ENCODE data around the gene TREML2. TPM values are rescaled to one million over a fixed set of nuclear protein-coding genes. Genes with fewer than 3 reads are reported as not detected.

TREML2 gene
- total and polyA plus RNA-seq, 9 donors: 0.08 to 0.10 TPM; not detected in 7

DNA sequence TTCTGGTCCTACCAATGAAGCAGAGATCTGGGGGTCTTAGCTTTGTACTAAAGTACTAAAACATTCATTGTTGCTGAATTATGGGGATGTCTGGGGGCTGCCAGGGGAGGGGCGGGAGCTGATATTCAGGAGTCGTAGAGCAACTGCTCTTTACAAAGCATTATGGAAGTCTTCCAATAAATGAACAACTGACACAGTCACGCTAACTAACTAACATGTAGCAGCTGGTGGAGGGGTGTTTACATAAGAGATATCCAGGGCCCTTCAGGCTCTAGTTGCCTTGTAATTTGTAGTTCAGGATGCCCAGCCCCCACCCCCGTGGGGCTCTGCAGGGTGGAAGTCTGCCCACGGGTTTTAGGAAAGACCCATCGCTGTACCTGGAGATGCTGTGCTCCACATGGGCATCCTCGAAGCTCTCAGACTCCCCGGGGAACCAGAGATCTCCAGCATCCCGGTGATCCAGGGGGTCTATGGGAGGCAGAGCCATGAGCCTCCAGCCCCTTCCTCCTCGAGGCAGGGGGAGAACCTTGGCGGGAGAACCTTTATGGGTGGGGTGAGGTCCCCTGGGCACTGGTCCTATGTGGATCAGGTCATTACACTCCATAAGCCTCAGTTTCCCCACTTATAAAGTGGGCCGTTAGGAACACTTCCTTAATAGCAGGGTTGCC, 41.4 kb downstream of the TREML2 start:
- 27 to 30% (median 28%) methylated on average over 11 to 12 of the region's 12 CpGs for WGBS, 3 donors
- DNase-seq: no peak
- Histone ChIP-seq H3K36me3 (no peaks in the 10 kb centered on the region), H3K4me1 (ENCODE audit: insufficient read depth) (no peaks in the 10 kb centered on the region), H3K9me3 (no peaks in the 10 kb centered on the region), H3K4me3 (no peak overlapping the region), H3K27me3 (no peaks in the 10 kb centered on the region), H3K27ac (no peak overlapping the region)
- TF ChIP-seq EP300 (IDR thresholded peaks at IDR 0.05) (no peak), POLR2A (IDR thresholded peaks at IDR 0.05) (no peak)
- TF ChIP-seq, protein P1, sequence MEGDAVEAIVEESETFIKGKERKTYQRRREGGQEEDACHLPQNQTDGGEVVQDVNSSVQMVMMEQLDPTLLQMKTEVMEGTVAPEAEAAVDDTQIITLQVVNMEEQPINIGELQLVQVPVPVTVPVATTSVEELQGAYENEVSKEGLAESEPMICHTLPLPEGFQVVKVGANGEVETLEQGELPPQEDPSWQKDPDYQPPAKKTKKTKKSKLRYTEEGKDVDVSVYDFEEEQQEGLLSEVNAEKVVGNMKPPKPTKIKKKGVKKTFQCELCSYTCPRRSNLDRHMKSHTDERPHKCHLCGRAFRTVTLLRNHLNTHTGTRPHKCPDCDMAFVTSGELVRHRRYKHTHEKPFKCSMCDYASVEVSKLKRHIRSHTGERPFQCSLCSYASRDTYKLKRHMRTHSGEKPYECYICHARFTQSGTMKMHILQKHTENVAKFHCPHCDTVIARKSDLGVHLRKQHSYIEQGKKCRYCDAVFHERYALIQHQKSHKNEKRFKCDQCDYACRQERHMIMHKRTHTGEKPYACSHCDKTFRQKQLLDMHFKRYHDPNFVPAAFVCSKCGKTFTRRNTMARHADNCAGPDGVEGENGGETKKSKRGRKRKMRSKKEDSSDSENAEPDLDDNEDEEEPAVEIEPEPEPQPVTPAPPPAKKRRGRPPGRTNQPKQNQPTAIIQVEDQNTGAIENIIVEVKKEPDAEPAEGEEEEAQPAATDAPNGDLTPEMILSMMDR (IDR thresholded peaks at IDR 0.05): no peak
- intact Hi-C loops (cut with DNase I): no loop called here

DNA sequence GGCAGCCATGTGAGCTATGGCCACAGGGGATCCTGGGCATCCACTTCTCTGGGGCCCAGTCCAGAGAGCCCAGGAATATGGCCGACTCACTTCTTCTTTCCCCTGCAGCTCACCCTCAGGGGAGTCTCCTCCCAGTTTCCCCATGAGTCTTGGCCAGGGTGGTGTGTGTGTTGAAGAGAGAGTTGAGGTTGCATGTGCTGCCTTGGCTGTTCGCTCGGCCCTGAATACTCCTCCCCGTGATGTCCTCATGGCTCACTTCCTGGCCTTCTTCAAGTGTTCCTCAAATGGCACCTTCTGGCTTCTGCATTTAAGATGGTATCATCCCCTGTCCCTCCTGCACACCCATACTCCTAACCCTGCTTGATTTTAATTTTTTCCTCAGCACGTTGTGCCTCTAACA, 43.6 kb downstream of the TREML2 start:
- intact Hi-C loops (cut with DNase I): no loop called here
- Histone ChIP-seq H3K4me3 (no peak overlapping the region), H3K36me3 (no peaks in the 10 kb centered on the region), H3K9me3 (no peaks in the 10 kb centered on the region), H3K4me1 (ENCODE audit: insufficient read depth) (no peaks in the 10 kb centered on the region), H3K27me3 (no peaks in the 10 kb centered on the region), H3K27ac (no peak overlapping the region)
- DNase-seq: no peak
- 85 to 89% (median 85%) methylated on average over 5 of the region's 5 CpGs for WGBS, 3 donors
- TF ChIP-seq POLR2A (IDR thresholded peaks at IDR 0.05): no peak
- TF ChIP-seq, protein P1 (IDR thresholded peaks at IDR 0.05): no peak

DNA sequence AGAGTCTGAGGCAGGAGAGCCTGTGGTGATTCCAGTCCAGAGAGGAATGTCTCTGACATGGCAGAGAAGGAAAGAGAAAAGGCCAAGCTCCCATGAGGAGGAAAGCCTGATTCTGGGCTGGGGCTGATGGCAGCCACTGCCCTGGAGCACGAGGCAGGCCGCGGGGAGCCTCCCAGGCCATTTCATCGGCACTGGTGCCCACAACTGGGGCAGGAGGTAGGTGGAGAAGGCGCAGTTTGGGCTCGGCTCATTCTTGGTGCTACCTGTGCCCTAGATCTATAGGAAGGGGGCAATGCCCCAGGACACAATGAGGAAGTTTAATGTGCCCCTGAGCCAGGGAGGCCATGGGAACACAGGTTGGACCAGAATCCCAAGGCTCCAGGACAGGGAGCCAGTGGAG, 44.2 kb downstream of the TREML2 start:
- intact Hi-C loops (cut with DNase I): no loop called here
- no peak for TF ChIP-seq EP300 (IDR thresholded peaks at IDR 0.05)
- Histone ChIP-seq H3K4me3 (no peak overlapping the region), H3K27me3 (no peaks in the 10 kb centered on the region), H3K36me3 (no peaks in the 10 kb centered on the region), H3K4me1 (ENCODE audit: insufficient read depth) (no peaks in the 10 kb centered on the region), H3K9me3 (no peaks in the 10 kb centered on the region), H3K27ac (no peak overlapping the region)
- WGBS, 3 donors: 95 to 98% (median 96%) methylated on average over 6 of the region's 6 CpGs
- DNase-seq: no peak

DNA sequence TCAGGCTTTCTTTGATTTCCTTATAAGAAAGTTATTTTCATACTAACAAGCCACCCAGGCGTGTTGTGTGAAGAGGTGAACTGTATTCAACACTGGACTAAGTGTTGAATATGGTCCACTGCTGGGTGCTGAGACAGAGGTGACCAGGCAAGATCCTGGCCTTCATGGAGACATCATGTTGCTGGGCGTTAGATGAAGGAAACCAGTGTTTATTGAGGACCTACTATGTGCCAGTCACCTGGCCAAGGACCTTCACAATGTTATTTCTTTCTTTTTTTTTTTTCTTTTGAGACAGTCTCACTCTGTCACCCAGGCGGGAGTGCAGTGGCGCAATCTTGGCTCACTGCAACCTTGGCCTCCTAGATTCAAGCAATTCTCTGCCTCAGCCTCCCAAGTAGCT, 44.9 kb downstream of the TREML2 start:
- no peaks in the 10 kb centered on the region for H3K36me3 ChIP-seq
- no peak for DNase-seq
- TF ChIP-seq, protein P1 (IDR thresholded peaks at IDR 0.05): no peak
- TF ChIP-seq EP300 (IDR thresholded peaks at IDR 0.05): no peak
- no peak for TF ChIP-seq POLR2A (IDR thresholded peaks at IDR 0.05)
- no peak overlapping the region for H3K4me3 ChIP-seq
- H3K27me3 ChIP-seq: no peaks in the 10 kb centered on the region
- H3K9me3 ChIP-seq: no peaks in the 10 kb centered on the region
- intact Hi-C loops (cut with DNase I): no loop called here
- 95 to 99% (median 96%) methylated on average over 4 of the region's 4 CpGs for WGBS, 3 donors
- H3K4me1 ChIP-seq (ENCODE audit: insufficient read depth): no peaks in the 10 kb centered on the region
- H3K27ac ChIP-seq: no peak overlapping the region

DNA sequence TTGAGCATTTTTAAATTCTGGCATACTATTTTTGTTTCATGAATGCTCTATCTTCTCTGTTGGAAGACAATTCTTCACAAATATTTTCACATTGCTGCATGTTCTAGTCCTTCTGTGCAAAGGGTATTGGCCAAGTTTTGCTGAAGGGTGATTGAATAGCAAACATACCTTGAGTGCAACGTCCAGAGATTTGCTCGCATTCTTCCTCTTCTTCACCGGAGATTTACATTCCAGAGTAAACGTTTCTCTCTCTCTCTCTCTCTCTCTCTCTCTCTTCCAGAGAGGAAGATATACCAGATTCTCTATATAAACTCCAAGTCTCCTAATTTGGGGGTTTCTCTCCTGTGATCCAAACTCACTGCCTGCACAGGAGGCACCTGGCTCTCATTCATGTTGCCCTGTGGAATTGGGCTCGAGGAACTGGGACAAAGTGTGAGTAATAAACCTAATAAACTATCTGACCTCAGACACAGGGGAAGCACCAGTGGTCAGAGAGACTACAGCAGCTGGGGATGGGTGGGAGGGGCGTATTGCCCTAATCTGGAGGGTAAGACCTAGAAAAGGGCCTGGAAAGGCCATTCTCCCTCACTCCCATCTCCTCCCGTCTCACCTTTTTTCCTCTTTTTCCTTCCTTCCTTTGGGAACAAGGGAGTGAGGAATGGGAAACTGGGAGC, 45.7 kb downstream of the TREML2 start:
- H3K4me1 ChIP-seq (ENCODE audit: insufficient read depth): no peaks in the 10 kb centered on the region
- H3K9me3 ChIP-seq: no peaks in the 10 kb centered on the region
- no peak overlapping the region for H3K4me3 ChIP-seq
- intact Hi-C loops (cut with DNase I): no loop called here
- WGBS, 3 donors: 9 to 25% (median 12%) methylated on average over 7 of the region's 7 CpGs
- H3K27ac ChIP-seq: no peak overlapping the region
- DNase-seq: no peak
- TF ChIP-seq, protein P1 (IDR thresholded peaks at IDR 0.05): no peak
- TF ChIP-seq POLR2A (IDR thresholded peaks at IDR 0.05): no peak
- TF ChIP-seq EP300 (IDR thresholded peaks at IDR 0.05): no peak
- no peaks in the 10 kb centered on the region for H3K36me3 ChIP-seq
- H3K27me3 ChIP-seq: no peaks in the 10 kb centered on the region
